Neuronal stem cell (in vitro differentiated cells): ENCODE measurements around the gene ARL5B.

Source experiments
- DNase-seq: peaks from one replicate; pipeline ENCODE4 v3.0.0-alpha.2; 2013; ENCODE audit warnings: low spot score
- H2AFZ ChIP-seq: one replicate; pipeline ENCODE4 v1.6.1; 2013; ENCODE audit warnings: mild to moderate bottlenecking, low read length, inconsistent platforms
- H2AK5ac ChIP-seq: 2 replicates; pipeline ENCODE4 v1.6.1; 2013; ENCODE audit warnings: low read depth, mild to moderate bottlenecking, inconsistent platforms, low read length, moderate library complexity, mixed read lengths
- H2BK120ac ChIP-seq: 2 replicates; pipeline ENCODE4 v1.6.1; 2013; ENCODE audit warnings: low read depth, mild to moderate bottlenecking, inconsistent platforms, low read length, moderate library complexity, mixed read lengths
- H2BK12ac ChIP-seq: one replicate; pipeline ENCODE4 v1.6.1; 2013; ENCODE audit warnings: low read length, inconsistent platforms
- H2BK15ac ChIP-seq: 2 replicates; pipeline ENCODE4 v1.6.1; 2013; ENCODE audit warnings: mild to moderate bottlenecking, low read length, inconsistent platforms, mixed read lengths
- H2BK5ac ChIP-seq: one replicate; pipeline ENCODE4 v1.6.1; 2013; ENCODE audit warnings: inconsistent platforms, mild to moderate bottlenecking, low read length, moderate library complexity
- H3K14ac ChIP-seq: one replicate; pipeline ENCODE4 v1.6.1; 2013; ENCODE audit warnings: low read length, inconsistent platforms
- H3K18ac ChIP-seq: 2 replicates; pipeline ENCODE4 v1.6.1; 2013; ENCODE audit warnings: low read length, inconsistent platforms
- H3K23ac ChIP-seq: 2 replicates; pipeline ENCODE4 v1.6.1; 2013; ENCODE audit warnings: low read depth, mild to moderate bottlenecking, mixed read lengths, low read length, inconsistent platforms; ENCODE audit not compliant: poor library complexity
- H3K27ac ChIP-seq: replicated peaks from 3 replicates; pipeline ENCODE4 v1.5.1; 2013; ENCODE audit warnings: low read length, inconsistent platforms
- H3K27me3 ChIP-seq, 3 experiments: 2 replicates each; pipeline ENCODE4 v1.6.1; 2013; ENCODE audit warnings: low read length in 3 of 3, mild to moderate bottlenecking in 2 of 3, inconsistent platforms in 1 of 3, low read depth in 1 of 3, mixed read lengths in 1 of 3, moderate library complexity in 1 of 3; ENCODE audit not compliant: control insufficient read depth in 3 of 3, insufficient read depth in 3 of 3
- H3K36me3 ChIP-seq, 2 donors: replicated peaks in 1 of 2; 2 replicates each; pipeline ENCODE4 v1.6.1; 2013; ENCODE audit warnings: low read length in 2 of 2; ENCODE audit not compliant: control insufficient read depth in 2 of 2, insufficient read depth in 2 of 2
- H3K4ac ChIP-seq: 2 replicates; pipeline ENCODE4 v1.6.1; 2013; ENCODE audit warnings: inconsistent platforms, mild to moderate bottlenecking, low read length, moderate library complexity
- H3K4me1 ChIP-seq, 2 donors: 1 replicate in 1 of 2; 2 replicates in 1 of 2; pipeline ENCODE4 v1.6.1; 2013; ENCODE audit warnings: low read length in 2 of 2, low read depth in 1 of 2; ENCODE audit not compliant: control insufficient read depth in 2 of 2, insufficient read depth in 1 of 2
- H3K4me2 ChIP-seq: one replicate; pipeline ENCODE4 v1.6.1; 2013; ENCODE audit warnings: mild to moderate bottlenecking, low read length, inconsistent platforms; ENCODE audit not compliant: insufficient read depth, poor library complexity, severe bottlenecking
- H3K4me3 ChIP-seq, 2 donors: 2 replicates each; pipeline ENCODE4 v1.5.1; 2013; ENCODE audit warnings: low read length in 2 of 2, mild to moderate bottlenecking in 2 of 2, inconsistent platforms in 1 of 2, moderate library complexity in 1 of 2
- H3K79me1 ChIP-seq: one replicate; pipeline ENCODE4 v1.6.1; 2013; ENCODE audit warnings: low read depth, mild to moderate bottlenecking, inconsistent platforms, low read length, moderate library complexity
- H3K9ac ChIP-seq: one replicate; pipeline ENCODE4 v1.6.1; 2013; ENCODE audit warnings: mild to moderate bottlenecking, low read depth, low read length, inconsistent platforms; ENCODE audit not compliant: poor library complexity
- H3K9me3 ChIP-seq, 2 donors: replicated peaks in 1 of 2; 2 replicates each; pipeline versions ENCODE3 to v1.6.1; 2013; ENCODE audit warnings: low read length in 2 of 2, mild to moderate bottlenecking in 2 of 2, inconsistent platforms in 1 of 2, low read depth in 1 of 2, mixed read lengths in 1 of 2, moderate library complexity in 1 of 2; ENCODE audit not compliant: control insufficient read depth in 2 of 2, insufficient read depth in 1 of 2
- H4K8ac ChIP-seq: one replicate; pipeline ENCODE4 v1.6.1; 2013; ENCODE audit warnings: low read depth, mild to moderate bottlenecking, inconsistent platforms, low read length, moderate library complexity
- H4K91ac ChIP-seq: one replicate; pipeline ENCODE4 v1.6.1; 2013; ENCODE audit warnings: low read length, low read depth, mild to moderate bottlenecking, inconsistent platforms; ENCODE audit not compliant: poor library complexity
- WGBS, 2 donors: extraction: QIAGEN DNeasy Blood & Tissue Kit; methylation state at CpG; one replicate each; pipeline ENCODE4 v1.1.7; 2013; ENCODE audit warnings: missing lambda C conversion rate in 2 of 2, mixed read lengths in 1 of 2; ENCODE audit not compliant: insufficient read length in 2 of 2, insufficient replicate concordance in 1 of 2; ENCODE audit errors: extremely low coverage in 2 of 2; 5-methylcytosine and 5-hydroxymethylcytosine counted together

ARL5B gene

DNA sequence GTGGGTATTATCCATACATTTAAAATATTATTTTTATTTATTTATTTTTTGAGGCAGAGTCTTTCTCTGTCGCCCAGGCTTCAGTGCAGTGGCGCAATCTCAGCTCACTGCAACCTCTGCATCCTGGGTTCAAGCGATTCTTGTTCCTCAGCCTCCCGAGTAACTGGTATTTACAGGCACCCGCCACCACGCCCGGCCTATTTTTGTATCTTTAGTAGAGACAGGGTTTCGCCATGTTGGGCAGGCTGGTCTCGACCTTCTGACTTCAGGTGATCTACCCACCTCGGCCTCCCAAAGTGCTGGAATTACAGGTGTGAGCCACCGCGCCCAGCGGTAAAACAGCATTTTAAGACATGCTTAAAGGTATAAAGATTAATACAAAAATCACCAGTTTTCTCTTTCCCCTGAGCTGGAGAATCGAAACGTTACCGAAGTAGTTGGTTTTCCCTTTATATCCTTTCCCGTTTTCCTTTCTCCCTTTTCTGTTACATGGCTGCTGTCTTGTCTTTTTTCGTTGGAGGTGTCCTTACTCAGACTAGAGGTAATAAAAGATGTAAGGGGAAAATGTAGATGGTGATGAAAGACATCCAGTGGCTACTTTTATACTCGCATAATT, 1.7 kb downstream of the ARL5B start:
- Histone ChIP-seq H2AK5ac (no peak overlapping the region), H3K18ac (no peak overlapping the region), H3K36me3 (peaks cover 2 to 36% of the 10 kb centered on the region in 2 donors), H3K9ac (no peak overlapping the region), H3K4ac (no peak overlapping the region), H2BK12ac (no peak overlapping the region), H4K8ac (no peak overlapping the region), H3K4me1 (peaks cover 4 to 9% of the 10 kb centered on the region in 2 donors), H4K91ac (no peak overlapping the region), H3K23ac (no peak overlapping the region), H3K4me3 (peak overlapping the region in 1 of 2 donors; percentile 89), H2AFZ (no peak overlapping the region), H3K27me3 (no peaks in the 10 kb centered on the region), H3K79me1 (peaks cover 5% of the 10 kb centered on the region), H3K27ac (no peak overlapping the region), H2BK120ac (no peak overlapping the region), H3K14ac (no peak overlapping the region), H2BK15ac (no peak overlapping the region), H2BK5ac (no peak overlapping the region), H3K4me2 (peak overlapping the region; percentile 33), H3K9me3 (peaks cover 0 to 3% of the 10 kb centered on the region in 2 donors)
- DNase-seq: no peak
- WGBS, 2 donors: no CpG with 5 or more reads among the region's 19 CpGs

DNA sequence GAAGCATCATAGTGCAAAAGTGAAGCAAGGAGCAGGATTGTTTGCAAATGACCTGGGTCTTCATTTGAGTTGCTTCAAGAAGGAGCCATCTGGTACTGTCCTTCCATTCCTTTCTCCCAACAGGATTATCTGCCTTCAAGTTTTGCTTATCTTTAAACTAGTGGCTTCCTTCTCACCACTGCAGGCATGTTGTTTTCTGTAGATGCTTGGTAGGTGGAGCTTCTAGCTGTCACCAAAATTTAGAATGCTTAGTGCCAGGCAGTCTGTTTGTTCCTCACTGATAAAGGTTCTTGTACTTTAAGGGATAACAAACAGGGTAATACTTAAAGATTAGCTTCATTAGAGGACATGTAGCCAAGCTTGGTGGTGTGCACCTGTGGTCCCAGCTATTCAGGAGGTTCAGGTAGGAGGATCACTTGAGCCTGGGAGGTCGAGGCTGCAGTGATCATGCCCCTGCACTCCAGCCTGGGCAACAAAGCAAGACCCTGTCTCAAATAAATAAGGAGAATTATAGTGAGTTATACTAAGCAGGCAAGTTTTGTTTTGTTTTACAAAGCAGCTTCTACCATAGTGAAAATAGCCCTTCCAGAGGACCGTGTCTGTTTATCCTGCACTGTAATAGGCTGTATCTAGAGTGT, 5.7 kb downstream of the ARL5B start:
- no peak overlapping the region for H2BK120ac ChIP-seq
- H4K91ac ChIP-seq: no peak overlapping the region
- peaks cover 0 to 3% of the 10 kb centered on the region in 2 donors for H3K9me3 ChIP-seq
- H2BK5ac ChIP-seq: no peak overlapping the region
- no peak overlapping the region for H3K4me3 ChIP-seq
- no peaks in the 10 kb centered on the region for H3K27me3 ChIP-seq
- H3K4me1 ChIP-seq: peaks cover 2 to 3% of the 10 kb centered on the region in 2 donors
- H3K36me3 ChIP-seq: peaks cover 2 to 76% of the 10 kb centered on the region in 2 donors
- DNase-seq: no peak
- H2AK5ac ChIP-seq: no peak overlapping the region
- no peak overlapping the region for H3K23ac ChIP-seq
- H4K8ac ChIP-seq: no peak overlapping the region
- no peak overlapping the region for H3K4ac ChIP-seq
- H3K9ac ChIP-seq: no peak overlapping the region
- H3K4me2 ChIP-seq: no peak overlapping the region
- H2BK12ac ChIP-seq: no peak overlapping the region
- no peak overlapping the region for H2AFZ ChIP-seq
- peaks cover 5% of the 10 kb centered on the region for H3K79me1 ChIP-seq
- no peak overlapping the region for H3K27ac ChIP-seq
- H3K14ac ChIP-seq: no peak overlapping the region
- no peak overlapping the region for H3K18ac ChIP-seq
- no peak overlapping the region for H2BK15ac ChIP-seq
- no CpG with 5 or more reads among the region's 2 CpGs for WGBS, 2 donors

DNA sequence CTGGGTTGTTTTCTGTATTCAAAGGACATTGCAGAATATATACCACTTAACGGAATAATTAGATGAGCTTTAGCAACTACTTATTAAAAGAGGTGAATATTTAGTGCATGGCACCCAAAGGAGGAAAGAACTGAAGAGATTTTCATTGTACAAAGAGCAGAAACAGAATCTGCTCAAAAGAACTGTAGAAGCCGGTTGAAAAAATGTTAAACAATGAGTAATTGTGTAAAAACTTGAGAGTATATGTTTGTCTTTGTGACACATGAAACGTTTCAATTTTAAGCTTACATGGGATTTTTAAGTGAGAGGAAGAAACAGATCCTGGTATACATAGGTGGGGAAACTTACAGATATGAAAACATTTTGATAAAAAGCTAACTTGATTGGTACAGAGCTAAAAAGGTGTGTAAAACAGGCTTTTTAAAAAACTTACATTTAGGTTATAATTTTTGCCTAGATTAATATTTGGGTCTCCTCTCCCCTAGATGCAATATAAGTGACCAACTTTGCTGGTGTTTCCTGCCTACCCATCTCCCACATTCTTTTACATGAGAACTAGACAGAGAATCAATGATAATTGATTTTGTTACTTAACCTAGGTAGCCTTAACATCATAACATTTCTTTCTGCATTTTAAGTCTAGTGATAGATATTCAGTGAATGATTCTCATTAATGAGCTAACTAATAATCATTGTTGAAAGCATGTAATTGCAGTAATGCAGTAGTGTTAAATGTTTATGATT, 6.8 kb downstream of the ARL5B start:
- Histone ChIP-seq H2BK12ac (no peak overlapping the region), H3K14ac (no peak overlapping the region), H2AFZ (no peak overlapping the region), H4K8ac (no peak overlapping the region), H3K27ac (no peak overlapping the region), H3K9ac (no peak overlapping the region), H3K36me3 (peaks cover 2 to 86% of the 10 kb centered on the region in 2 donors), H2BK15ac (no peak overlapping the region), H2AK5ac (no peak overlapping the region), H2BK120ac (no peak overlapping the region), H3K79me1 (peaks cover 5% of the 10 kb centered on the region), H3K27me3 (no peaks in the 10 kb centered on the region), H4K91ac (no peak overlapping the region), H3K9me3 (peaks cover 0 to 3% of the 10 kb centered on the region in 2 donors), H3K4me2 (no peak overlapping the region), H3K4me3 (no peak overlapping the region), H3K4ac (no peak overlapping the region), H3K23ac (no peak overlapping the region), H3K18ac (no peak overlapping the region), H2BK5ac (no peak overlapping the region), H3K4me1 (peaks cover 2% of the 10 kb centered on the region in 2 donors)
- WGBS, 2 donors: no CpG with 5 or more reads among the region's 3 CpGs
- DNase-seq: no peak

GRCh38 chr10:18666810-18667209, 7.6 kb downstream of the ARL5B start:
- no peak overlapping the region for H4K91ac ChIP-seq
- H2BK15ac ChIP-seq: no peak overlapping the region
- no peak overlapping the region for H2BK12ac ChIP-seq
- no peak overlapping the region for H2BK5ac ChIP-seq
- no peak overlapping the region for H2BK120ac ChIP-seq
- no peak overlapping the region for H3K4me2 ChIP-seq
- H3K18ac ChIP-seq: no peak overlapping the region
- no peak overlapping the region for H3K4me3 ChIP-seq
- H3K9me3 ChIP-seq: peaks cover 0 to 3% of the 10 kb centered on the region in 2 donors
- H3K79me1 ChIP-seq: peaks cover 5% of the 10 kb centered on the region
- no peak overlapping the region for H3K9ac ChIP-seq
- H3K14ac ChIP-seq: no peak overlapping the region
- H2AK5ac ChIP-seq: no peak overlapping the region
- WGBS, 2 donors: no CpG with 5 or more reads among the region's 2 CpGs
- peaks cover 7 to 86% of the 10 kb centered on the region in 2 donors for H3K36me3 ChIP-seq
- H3K23ac ChIP-seq: no peak overlapping the region
- H3K4me1 ChIP-seq: no peaks in the 10 kb centered on the region
- DNase-seq: no peak
- no peak overlapping the region for H4K8ac ChIP-seq
- H3K27ac ChIP-seq: no peak overlapping the region
- H3K4ac ChIP-seq: no peak overlapping the region
- no peak overlapping the region for H2AFZ ChIP-seq
- H3K27me3 ChIP-seq: no peaks in the 10 kb centered on the region
